Choroid plexus epithelial cell (primary cell): Measurements from ENCODE around the gene PDZRN3.

Experiments
- DNase-seq: peaks from one replicate; pipeline ENCODE4 v3.0.0-alpha.2; 2010; ENCODE audit warnings: low read depth
- H3K4me3 ChIP-seq: 2 replicates; pipeline ENCODE4 v1.5.1; 2011; ENCODE audit warnings: low read depth, mild to moderate bottlenecking, control low read depth, low read length, moderate library complexity
- TF ChIP-seq, protein P1 (sequence below): conservative IDR thresholded peaks from 2 replicates; pipeline ENCODE4 v1.5.1; 2011; ENCODE audit warnings: low read depth, mild to moderate bottlenecking, control low read depth, inconsistent platforms, low read length, moderate library complexity

PDZRN3 gene

DNA sequence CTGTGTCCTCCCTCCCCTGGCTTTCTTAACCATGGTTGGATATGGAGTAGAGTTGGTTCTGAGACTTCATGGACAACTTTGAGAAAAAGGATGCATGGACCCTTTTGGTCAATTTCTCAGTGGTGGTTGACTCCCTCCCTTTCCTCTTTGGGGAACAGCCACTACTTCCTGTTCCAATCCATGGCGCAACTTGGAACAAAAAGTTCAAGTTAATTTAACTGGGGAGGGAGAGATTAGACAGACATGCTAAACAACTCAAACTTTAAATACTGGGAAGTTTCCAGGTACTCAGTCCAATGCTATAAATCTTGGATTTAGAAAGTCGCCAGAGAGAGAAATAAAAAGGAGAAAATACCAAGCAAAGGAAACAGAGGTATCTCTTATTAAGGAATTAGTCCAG is 202.2 kb downstream of the PDZRN3 start:
- TF ChIP-seq, protein P1, sequence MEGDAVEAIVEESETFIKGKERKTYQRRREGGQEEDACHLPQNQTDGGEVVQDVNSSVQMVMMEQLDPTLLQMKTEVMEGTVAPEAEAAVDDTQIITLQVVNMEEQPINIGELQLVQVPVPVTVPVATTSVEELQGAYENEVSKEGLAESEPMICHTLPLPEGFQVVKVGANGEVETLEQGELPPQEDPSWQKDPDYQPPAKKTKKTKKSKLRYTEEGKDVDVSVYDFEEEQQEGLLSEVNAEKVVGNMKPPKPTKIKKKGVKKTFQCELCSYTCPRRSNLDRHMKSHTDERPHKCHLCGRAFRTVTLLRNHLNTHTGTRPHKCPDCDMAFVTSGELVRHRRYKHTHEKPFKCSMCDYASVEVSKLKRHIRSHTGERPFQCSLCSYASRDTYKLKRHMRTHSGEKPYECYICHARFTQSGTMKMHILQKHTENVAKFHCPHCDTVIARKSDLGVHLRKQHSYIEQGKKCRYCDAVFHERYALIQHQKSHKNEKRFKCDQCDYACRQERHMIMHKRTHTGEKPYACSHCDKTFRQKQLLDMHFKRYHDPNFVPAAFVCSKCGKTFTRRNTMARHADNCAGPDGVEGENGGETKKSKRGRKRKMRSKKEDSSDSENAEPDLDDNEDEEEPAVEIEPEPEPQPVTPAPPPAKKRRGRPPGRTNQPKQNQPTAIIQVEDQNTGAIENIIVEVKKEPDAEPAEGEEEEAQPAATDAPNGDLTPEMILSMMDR = no peak

DNA sequence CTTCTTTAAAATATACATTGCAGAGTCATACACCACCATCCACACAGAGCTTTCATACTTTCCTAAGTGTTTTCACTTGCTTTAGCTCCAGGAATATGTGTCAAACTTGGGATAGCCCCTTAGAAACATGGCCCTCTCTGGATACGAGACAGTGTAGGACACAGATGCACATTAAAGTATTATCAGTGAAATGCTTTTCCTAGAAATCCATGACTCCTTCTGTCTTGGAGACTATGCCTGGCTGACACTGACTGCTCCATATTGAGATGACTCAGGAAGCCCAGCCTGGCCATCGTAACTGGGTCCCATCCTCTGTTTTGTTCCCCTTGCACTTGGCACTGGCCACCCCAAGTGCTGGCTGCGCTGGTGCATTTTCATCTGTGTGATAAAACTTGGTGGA is 204.8 kb downstream of the PDZRN3 start:
- DNase-seq = no peak
- no peak overlapping the region for H3K4me3 ChIP-seq
- TF ChIP-seq, protein P1 = no peak

More for the DNA sequence above, 202.2 kb downstream of the PDZRN3 start:
- no peak overlapping the region for H3K4me3 ChIP-seq
- DNase-seq = no peak

DNA sequence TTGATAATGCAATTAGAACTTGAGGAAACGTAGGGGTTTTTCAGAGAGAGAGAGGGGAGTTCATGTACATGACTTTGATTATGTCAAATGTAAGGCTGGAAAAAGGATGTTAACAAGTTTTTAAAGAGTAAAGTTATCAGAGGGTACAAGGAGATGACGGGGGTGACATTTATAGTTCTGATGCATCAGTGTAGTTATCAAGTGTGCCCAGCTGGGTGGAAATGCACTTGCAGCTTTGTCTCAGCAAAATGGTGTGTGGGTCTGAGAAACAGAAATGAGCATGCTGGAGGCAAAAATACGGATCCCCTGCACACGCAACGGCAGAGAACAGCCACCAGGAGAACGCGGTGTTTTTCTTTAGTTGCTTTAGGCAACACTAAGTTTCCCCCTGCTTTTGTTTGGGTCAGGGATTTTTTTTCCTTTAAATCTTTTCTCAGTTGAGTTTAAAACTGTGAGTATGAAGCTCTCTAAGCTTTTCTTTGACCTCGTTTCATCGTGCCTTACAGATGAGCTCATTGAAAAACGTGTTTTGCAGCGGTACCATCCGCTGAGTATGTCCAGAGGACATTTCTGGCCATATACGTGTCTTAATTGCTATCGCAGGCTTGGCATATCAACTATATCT is 205.4 kb downstream of the PDZRN3 start:
- TF ChIP-seq, protein P1 = peak; percentile 38
- H3K4me3 ChIP-seq = no peak overlapping the region
- DNase-seq = peak; percentile 55

DNA sequence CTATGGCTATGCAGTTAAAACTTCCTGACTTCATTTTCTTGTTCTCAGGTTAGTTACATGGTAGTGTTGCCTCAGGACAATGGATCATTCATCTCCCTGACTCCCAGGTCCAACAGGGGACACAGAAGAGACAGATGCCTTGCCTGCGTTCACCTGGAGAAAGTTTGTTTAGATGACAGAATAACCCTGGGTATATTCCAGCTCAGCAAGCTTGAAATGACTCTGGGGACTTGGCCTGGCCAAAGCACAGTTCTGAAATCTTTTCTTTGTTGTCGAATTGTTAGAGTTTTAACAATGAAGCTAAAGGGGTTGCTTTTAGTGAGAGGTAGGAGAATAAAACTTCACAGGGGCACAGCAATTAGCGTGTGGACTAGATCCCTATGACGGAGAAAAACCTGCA is 206.1 kb downstream of the PDZRN3 start:
- TF ChIP-seq, protein P1 = no peak
- no peak overlapping the region for H3K4me3 ChIP-seq

DNA sequence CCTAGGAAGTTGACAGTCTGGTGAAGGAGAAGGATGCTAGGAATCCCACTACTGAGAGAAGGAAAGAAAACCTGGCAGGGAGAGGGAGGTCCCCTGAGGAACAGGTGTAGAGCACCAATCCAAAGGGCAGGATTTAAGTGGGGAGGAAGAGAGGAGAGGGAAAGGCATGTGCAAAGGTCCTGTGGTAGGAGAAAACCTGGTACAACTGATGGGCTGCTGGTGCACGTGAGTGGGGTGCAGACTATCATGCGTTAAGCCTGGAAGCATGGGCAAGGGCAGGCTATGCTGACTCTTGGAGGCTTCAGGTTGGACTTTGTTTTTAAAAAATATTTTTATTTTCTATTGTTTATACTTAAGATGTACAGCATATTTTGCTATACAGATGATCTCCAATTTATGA is 209.6 kb downstream of the PDZRN3 start:
- no peak overlapping the region for H3K4me3 ChIP-seq
- no peak for DNase-seq
- TF ChIP-seq, protein P1 = no peak

More for the DNA sequence above, 206.1 kb downstream of the PDZRN3 start:
- no peak for DNase-seq

DNA sequence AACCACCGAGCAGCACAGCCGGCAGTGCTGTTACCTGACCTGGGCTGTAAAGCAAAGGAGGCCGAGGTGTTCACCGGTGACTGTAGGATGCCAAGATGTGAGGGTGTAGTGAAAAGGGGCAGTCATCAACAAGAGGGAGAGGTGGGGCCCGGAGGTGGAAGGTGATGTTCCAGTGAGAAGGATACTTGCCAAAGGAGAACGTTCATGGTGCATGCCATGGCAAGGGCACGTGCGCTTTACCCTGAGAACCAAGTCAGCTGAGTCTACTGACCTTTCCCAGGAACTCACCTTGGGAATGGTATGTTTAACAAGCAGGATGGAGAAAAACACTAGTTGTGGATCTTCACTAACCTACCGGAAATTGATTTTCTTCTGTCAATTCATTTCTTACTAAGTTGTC is 211.1 kb downstream of the PDZRN3 start:
- TF ChIP-seq, protein P1 = no peak

DNA sequence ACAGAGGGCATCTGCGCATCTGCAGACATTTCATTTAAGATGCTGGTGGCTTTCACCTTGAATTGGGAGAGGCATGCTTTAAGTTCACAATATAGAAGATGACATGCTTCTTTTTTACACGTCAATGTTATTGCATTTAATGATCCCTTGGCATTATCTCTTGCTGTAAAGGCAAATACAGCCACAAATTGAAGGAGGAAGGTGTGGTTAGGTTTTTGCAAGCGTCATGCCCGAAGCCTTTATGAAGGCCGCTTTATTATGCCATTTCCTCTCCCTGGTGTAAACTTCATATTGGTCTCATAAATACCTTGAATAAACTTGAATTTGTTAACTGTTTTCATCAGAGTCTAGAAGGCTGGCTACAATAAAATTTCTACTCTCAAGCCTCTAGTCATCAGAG is 212.7 kb downstream of the PDZRN3 start:
- TF ChIP-seq, protein P1 = no peak
- no peak for DNase-seq
- H3K4me3 ChIP-seq = no peak overlapping the region

More for the DNA sequence above, 211.1 kb downstream of the PDZRN3 start:
- H3K4me3 ChIP-seq = no peak overlapping the region
- DNase-seq = no peak
